GM12873 (cell line): ENCODE data around the gene HIKESHI.

Experiments used
- TF ChIP-seq, protein P1 (sequence below): IDR thresholded peaks from 2 replicates; pipeline ENCODE4 v1.5.1; 2012; ENCODE audit warnings: low read depth, mild to moderate bottlenecking, moderate library complexity, low read length, control low read depth; ENCODE audit not compliant: insufficient read depth; ENCODE audit errors: missing control alignments

The HIKESHI gene

DNA sequence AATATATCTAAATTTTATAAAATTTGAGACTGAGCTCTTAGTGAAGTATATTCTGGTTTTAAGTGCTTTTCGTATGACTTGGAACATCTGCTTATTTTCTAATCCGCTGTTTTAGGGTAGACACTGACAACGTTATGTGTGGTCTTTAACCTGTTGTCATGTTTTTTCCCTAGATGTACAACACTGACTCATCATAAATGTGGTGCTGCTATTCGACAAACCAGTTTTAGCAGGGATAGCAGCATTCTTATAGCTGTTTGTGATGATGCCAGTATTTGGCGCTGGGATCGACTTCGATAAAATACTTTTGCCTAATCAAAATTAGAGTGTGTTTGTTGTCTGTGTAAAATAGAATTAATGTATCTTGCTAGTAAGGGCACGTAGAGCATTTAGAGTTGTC, 23.8 kb upstream of the HIKESHI start:
- TF ChIP-seq, protein P1, sequence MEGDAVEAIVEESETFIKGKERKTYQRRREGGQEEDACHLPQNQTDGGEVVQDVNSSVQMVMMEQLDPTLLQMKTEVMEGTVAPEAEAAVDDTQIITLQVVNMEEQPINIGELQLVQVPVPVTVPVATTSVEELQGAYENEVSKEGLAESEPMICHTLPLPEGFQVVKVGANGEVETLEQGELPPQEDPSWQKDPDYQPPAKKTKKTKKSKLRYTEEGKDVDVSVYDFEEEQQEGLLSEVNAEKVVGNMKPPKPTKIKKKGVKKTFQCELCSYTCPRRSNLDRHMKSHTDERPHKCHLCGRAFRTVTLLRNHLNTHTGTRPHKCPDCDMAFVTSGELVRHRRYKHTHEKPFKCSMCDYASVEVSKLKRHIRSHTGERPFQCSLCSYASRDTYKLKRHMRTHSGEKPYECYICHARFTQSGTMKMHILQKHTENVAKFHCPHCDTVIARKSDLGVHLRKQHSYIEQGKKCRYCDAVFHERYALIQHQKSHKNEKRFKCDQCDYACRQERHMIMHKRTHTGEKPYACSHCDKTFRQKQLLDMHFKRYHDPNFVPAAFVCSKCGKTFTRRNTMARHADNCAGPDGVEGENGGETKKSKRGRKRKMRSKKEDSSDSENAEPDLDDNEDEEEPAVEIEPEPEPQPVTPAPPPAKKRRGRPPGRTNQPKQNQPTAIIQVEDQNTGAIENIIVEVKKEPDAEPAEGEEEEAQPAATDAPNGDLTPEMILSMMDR = no peak

DNA sequence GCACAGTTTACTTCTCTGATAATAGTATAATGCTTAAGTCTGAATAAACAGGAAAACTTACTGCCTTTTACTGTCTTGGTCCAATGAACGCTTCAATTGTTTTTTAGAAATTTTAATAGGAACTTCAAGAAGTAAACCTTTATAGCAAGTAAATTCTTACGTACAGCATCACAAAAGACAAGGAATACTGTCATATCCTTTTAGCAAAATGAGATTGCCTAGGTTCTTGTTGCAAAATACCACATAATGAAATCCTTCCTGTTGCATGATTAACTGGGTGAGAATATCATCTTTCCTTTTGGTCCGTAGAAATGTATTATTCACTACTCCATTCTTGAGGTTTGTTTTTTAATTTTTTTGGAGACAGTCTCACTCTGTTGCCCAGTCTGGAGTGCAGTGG, 22.3 kb upstream of the HIKESHI start:
- TF ChIP-seq, protein P1 = no peak

DNA sequence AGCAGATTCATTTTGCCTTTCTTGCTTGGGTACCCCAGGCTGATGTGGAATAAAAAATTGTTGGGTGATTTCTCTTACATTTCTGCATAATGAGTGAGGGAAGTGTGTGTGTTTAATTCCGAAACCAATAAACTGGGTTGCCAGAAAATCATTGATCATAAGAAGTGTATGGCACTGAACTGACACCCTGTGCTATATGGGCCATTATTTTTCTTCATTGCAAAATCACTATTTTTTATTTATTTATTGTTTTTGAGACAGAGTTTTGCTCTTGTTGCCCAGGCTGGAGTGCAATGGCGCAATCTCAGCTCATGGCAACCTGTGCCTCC, 14.6 kb upstream of the HIKESHI start:
- TF ChIP-seq, protein P1 = no peak

DNA sequence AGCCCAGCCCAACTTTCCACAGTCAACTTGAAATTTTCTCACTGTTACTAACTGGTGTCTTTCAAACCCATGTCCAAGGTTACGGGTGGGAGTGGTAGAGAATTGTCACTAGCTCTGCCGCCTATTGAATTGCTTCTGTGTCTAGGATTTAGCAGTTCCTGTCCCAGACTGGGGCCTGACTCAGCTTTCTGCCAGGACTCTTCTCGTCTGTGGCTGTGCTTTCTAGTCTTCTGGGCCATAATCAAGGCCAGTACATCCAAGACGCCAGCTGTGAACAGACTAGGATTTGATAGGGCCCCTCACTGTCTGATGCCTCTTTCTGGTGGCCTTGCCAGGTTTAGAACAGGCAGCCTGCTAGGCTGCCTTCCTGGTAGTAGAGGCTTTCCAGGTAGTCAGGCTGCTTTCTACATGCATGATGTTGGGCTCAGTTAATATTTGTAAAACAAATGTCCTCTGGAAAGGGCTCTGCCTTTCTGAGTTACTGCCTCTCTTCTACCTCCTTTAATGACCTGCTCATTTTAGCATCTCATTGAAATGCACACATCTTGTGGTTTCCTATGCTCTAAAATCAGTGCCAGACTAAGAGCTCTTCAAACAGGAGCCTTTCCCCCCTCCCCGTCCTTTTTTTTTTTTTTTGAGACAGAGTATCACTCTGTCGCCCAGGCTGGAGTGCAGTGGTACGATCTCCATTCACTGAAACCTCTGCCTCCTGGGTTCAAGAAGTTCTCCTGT, 13.1 kb upstream of the HIKESHI start:
- TF ChIP-seq, protein P1 = no peak

DNA sequence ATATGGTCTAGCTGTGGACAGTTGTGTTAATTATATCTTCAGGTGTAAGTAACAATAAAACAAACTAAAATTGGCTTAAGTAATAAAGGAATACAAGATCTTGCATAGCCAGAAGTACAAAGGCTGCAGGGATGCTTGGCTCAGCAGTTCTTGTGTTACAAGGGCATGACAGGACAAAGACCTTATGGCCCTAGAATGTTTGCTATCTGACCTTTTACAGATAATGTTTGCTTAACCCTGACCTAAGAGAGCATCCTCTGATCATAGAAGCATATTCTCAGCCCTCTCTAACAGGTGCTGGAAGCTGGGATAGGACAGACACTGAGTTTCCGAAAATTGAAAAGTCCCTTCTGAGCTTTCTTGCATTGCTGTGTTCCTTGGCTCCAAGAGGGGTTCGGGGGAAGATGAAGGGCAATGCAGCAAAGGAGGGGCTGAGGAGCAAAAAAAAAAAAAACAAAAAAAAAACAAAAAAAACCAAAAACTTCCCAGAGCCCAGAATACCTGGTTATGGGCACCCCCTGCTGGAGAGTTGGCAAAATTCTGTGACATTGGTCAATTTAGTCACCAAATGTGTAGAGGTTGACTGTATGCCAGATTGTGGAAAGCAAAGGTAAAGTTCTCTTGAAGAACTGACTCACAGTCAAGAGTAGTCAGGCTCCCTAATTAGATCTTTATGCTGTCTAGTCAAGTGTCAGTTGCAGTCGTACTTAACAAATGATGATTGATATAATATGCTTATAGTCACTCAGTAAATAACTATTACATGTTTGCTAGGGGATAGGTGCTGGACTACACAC, 10.4 kb upstream of the HIKESHI start:
- TF ChIP-seq, protein P1 = peak; percentile 75

DNA sequence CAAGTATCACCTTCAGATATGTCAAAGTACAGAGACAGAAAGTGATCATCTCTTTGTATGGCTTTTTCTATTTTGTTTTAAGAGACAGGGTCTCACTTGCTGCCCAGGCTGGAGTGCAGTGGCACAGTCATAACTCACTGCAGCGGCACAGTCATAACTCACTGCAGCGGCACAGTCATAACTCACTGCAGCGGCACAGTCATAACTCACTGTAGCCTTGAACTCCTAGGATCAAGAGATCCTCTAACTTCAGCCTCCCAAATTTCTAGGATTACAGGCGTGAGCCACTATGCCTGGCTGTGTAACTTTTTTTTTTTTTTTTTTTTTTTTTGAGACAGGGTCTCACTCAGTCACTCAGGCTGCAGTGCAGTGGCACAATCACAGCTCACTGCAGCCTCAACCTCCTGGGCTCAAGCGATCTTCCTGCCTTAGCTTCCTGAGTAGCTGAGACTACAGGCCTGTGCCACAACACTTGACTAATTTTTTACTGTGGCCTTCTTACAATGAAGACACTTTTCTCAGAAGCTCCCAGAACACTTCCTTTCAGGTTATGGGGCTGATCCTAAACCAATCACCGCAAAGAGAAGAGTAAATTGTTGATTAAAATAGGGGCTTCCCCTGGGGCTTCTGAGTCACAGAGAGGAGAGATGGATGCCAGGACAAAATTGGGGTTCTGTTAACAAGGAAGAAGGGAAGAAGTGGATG, 9.0 kb upstream of the HIKESHI start:
- TF ChIP-seq, protein P1 = no peak

DNA sequence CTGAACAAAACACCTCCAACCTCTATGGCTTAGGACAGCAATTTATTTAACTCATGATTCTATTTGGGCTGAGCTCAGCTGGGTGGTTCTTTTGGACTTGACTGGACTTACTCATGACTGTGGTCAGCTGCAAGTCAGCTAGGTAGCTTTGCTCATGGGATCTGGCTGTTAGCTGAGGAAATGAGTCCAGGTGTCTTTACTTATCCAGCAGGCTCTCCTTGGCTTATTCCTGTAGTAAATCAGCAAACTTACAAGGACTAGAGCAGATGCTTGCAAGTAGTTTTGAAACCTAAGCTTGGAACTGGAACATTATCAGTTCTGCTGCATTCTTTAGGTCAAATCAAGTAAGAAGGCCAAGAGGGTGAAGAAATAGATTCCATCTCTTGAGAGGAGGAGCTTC, 8.0 kb upstream of the HIKESHI start:
- TF ChIP-seq, protein P1 = no peak
